ENCODE data around the gene CUL4B. TPM values are rescaled to one million over a fixed set of nuclear protein-coding genes. Genes with fewer than 3 reads are reported as not detected.

Gene CUL4B
- total RNA-seq, 1 experiment from 2014 or later, result 29.5 TPM

DNA sequence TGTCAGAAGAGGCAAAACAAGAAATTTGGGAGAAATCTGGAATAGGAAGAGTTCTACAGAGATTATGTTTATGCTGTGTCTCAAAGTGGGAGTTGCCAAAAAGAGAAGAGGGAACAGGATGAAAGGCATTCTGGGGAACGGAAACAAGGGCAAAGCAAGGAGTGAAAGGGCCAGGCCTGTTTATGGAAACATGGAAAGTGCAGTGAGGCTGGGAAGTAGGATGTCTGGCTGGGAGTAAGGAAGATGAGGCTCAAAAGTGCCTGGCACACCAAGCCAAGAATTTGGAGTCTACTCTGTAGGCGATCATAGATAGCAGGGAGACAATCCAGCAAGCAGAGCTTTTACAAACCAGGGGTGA lies 1.8 kb upstream of the CUL4B start:
- intact Hi-C loops (cut with micrococcal nuclease), result no loop called here
- H3K4me3 Mint-ChIP-seq (ENCODE audit: unreplicated experiment), result no peak overlapping the region
- H3K4me1 Mint-ChIP-seq (ENCODE audit: insufficient read depth, unreplicated experiment), result peaks cover 6% of the 10 kb centered on the region
- TF ChIP-seq, protein P1, sequence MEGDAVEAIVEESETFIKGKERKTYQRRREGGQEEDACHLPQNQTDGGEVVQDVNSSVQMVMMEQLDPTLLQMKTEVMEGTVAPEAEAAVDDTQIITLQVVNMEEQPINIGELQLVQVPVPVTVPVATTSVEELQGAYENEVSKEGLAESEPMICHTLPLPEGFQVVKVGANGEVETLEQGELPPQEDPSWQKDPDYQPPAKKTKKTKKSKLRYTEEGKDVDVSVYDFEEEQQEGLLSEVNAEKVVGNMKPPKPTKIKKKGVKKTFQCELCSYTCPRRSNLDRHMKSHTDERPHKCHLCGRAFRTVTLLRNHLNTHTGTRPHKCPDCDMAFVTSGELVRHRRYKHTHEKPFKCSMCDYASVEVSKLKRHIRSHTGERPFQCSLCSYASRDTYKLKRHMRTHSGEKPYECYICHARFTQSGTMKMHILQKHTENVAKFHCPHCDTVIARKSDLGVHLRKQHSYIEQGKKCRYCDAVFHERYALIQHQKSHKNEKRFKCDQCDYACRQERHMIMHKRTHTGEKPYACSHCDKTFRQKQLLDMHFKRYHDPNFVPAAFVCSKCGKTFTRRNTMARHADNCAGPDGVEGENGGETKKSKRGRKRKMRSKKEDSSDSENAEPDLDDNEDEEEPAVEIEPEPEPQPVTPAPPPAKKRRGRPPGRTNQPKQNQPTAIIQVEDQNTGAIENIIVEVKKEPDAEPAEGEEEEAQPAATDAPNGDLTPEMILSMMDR (IDR thresholded peaks at IDR 0.05; ENCODE audit: unreplicated experiment), result no peak
- peaks cover 13% of the 10 kb centered on the region for H3K27me3 Mint-ChIP-seq (ENCODE audit: insufficient read depth, unreplicated experiment)
- no TSS peak for BruUV-seq (replicated peaks)
- CTCF ChIA-PET, result interaction anchor here (1.2 kb wide), 1 partner anchor 41 kb away, joined by 4 read pairs; the partner anchor contains the start of gene MCTS1
- no peaks in the 10 kb centered on the region for H3K9me3 Mint-ChIP-seq (ENCODE audit: unreplicated experiment)
- POLR2A ChIA-PET, result interaction anchor here (0.5 to 6.7 kb wide), 6 partner anchors 8 to 63 kb away, joined by 3 to 148 read pairs (median 4); partner anchors contain the start of gene MCTS1
- no peak overlapping the region for H3K27ac Mint-ChIP-seq (ENCODE audit: low read depth, unreplicated experiment)
- DNase-seq (ENCODE audit: unreplicated experiment), result no peak
- peaks cover 13% of the 10 kb centered on the region for H3K36me3 Mint-ChIP-seq (ENCODE audit: insufficient read depth, unreplicated experiment)

DNA sequence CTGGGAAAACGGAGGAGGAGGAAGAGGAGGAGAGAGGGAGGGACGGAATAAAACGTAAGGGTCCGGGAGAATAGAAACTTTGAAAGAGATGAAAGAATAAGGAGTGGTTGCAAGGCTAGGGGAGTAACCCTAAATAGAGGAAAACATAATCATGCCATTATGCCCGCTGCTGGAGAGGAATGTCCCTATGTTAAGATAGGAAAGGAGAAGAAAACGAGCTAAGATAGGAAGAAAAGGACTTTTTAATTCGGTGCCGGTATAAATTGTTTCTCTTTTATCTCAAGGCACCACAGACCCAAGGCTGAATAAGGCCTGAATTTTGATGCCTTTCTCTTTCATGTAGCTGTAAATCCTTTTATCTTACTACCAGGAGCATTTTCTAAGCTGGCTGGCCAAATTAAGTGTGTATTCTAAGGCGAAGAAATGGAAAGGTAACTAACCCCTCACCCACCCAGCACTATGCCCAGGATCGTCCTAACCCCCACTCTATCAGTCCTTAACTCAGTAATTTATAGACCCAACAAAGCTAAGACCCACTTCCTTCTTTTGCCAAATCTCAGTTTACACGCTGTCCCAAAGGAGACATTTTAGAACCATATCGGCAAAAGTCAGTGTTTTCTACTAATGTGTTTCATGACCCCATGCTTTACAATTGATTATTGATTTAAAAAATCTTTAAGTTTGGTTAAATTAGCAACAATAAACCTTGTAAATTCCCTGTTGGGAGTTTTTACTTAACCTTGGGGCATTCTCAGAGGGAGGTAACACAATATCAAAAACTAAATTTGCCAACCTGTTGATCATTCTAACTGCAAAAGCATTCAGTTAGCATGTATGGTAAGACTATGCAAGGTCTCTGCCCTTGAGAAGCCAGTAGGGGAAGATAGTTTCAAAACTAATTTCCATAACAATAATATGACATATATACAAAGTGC lies 1.1 kb upstream of the CUL4B start:
- peaks cover 6% of the 10 kb centered on the region for H3K4me1 Mint-ChIP-seq (ENCODE audit: insufficient read depth, unreplicated experiment)
- peak overlapping the region; percentile 72 for H3K4me3 Mint-ChIP-seq (ENCODE audit: unreplicated experiment)
- TF ChIP-seq, protein P1 (IDR thresholded peaks at IDR 0.05; ENCODE audit: unreplicated experiment), result no peak
- H3K27ac Mint-ChIP-seq (ENCODE audit: low read depth, unreplicated experiment), result peak overlapping the region; percentile 36
- H3K27me3 Mint-ChIP-seq (ENCODE audit: insufficient read depth, unreplicated experiment), result peaks cover 13% of the 10 kb centered on the region
- CTCF ChIA-PET, result interaction anchor here (1.2 kb wide), 1 partner anchor 42 kb away, joined by 4 read pairs; the partner anchor contains the start of gene MCTS1
- H3K36me3 Mint-ChIP-seq (ENCODE audit: insufficient read depth, unreplicated experiment), result peaks cover 20% of the 10 kb centered on the region
- POLR2A ChIA-PET, result interaction anchor here (0.5 to 6.7 kb wide), 13 partner anchors 12 to 956 kb away, joined by 3 to 148 read pairs (median 4); partner anchors contain the start of genes C1GALT1C1, MCTS1 and NKRF
- H3K9me3 Mint-ChIP-seq (ENCODE audit: unreplicated experiment), result no peaks in the 10 kb centered on the region
- intact Hi-C loops (cut with micrococcal nuclease), result no loop called here
- BruUV-seq (replicated peaks), result TSS peak; percentile 92
- DNase-seq (ENCODE audit: unreplicated experiment), result no peak

DNA sequence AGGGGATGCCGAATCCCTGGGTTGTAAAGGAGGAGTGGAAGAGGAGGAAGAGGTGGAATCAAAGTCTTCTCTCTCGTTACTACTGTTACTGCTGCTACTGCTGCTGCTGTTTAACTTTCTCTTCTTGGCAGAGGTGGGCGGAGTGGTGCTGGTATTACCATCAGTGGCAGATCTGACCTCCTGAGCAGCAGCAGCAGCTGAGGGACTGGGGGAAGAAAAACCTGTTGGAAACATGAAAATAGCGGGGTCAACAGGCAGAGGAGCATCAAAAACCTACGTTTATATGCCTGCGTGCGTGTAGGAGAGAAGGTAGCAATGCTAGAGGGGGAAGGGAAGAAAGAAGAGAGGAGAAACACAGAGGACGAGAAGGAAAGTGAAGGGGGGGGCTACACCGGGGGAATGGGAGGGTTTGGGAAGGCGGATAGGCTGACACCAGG lies 339 bp downstream of the CUL4B start:
- Mint-ChIP-seq H3K4me1 (ENCODE audit: insufficient read depth, unreplicated experiment) (peaks cover 6% of the 10 kb centered on the region), H3K9me3 (ENCODE audit: unreplicated experiment) (no peaks in the 10 kb centered on the region), H3K4me3 (ENCODE audit: unreplicated experiment) (peak overlapping the region; percentile 72), H3K27me3 (ENCODE audit: insufficient read depth, unreplicated experiment) (peaks cover 13% of the 10 kb centered on the region), H3K36me3 (ENCODE audit: insufficient read depth, unreplicated experiment) (peaks cover 24% of the 10 kb centered on the region), H3K27ac (ENCODE audit: low read depth, unreplicated experiment) (peak overlapping the region; percentile 36)
- intact Hi-C loops (cut with micrococcal nuclease), result loop anchor here (1.0 kb wide), 1 partner anchor 44 kb away; the partner anchor contains the start of gene MCTS1
- TF ChIP-seq, protein P1 (IDR thresholded peaks at IDR 0.05; ENCODE audit: unreplicated experiment), result no peak
- ChIA-PET CTCF (interaction anchor here (0.6 to 1.3 kb wide), 2 partner anchors 44 to 300 kb away, joined by 3 to 5 read pairs; no protein-coding TSS in a partner anchor), POLR2A (interaction anchor here (0.5 to 6.7 kb wide), 17 partner anchors 11 to 1324 kb away, joined by 3 to 148 read pairs (median 4); partner anchors contain the start of genes C1GALT1C1, MCTS1 and ZBTB33)
- no TSS peak for BruUV-seq (replicated peaks)
- no peak for DNase-seq (ENCODE audit: unreplicated experiment)

DNA sequence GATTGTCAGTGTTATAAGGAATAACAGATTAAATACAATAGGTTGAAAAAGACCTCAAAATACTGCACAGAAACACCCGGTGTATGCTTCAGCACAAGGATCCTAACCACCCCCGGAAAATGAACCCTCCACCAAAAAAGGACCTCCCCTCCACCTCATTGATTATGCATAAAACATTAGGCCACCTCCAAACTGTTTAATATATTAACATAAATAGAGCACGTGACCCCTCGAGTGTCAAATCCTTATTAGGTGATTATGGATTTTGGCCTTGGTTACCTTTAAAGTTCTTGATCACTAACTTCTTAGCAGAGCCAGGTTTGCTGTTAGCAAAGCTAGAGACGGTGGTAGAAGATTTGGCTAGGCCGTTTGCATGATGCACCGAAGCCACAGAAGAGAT lies 958 bp downstream of the CUL4B start:
- POLR2A ChIA-PET, result interaction anchor here (0.5 to 6.7 kb wide), 11 partner anchors 10 to 1323 kb away, joined by 3 to 148 read pairs (median 6); partner anchors contain the start of genes C1GALT1C1, MCTS1 and ZBTB33

More for the DNA sequence above, 958 bp downstream of the CUL4B start:
- H3K27me3 Mint-ChIP-seq (ENCODE audit: insufficient read depth, unreplicated experiment), result peaks cover 13% of the 10 kb centered on the region
- CTCF ChIA-PET, result interaction anchor here (0.6 to 1.3 kb wide), 2 partner anchors 45 to 299 kb away, joined by 3 to 5 read pairs; no protein-coding TSS in a partner anchor
- H3K4me3 Mint-ChIP-seq (ENCODE audit: unreplicated experiment), result peak overlapping the region; percentile 72
- BruUV-seq (replicated peaks), result no TSS peak
- peak; percentile 47 for DNase-seq (ENCODE audit: unreplicated experiment)
- intact Hi-C loops (cut with micrococcal nuclease), result loop anchor here (1.0 kb wide), 1 partner anchor 44 kb away; the partner anchor contains the start of gene MCTS1
- peak overlapping the region; percentile 36 for H3K27ac Mint-ChIP-seq (ENCODE audit: low read depth, unreplicated experiment)
- TF ChIP-seq, protein P1 (IDR thresholded peaks at IDR 0.05; ENCODE audit: unreplicated experiment), result no peak
- H3K36me3 Mint-ChIP-seq (ENCODE audit: insufficient read depth, unreplicated experiment), result peaks cover 26% of the 10 kb centered on the region
- peaks cover 6% of the 10 kb centered on the region for H3K4me1 Mint-ChIP-seq (ENCODE audit: insufficient read depth, unreplicated experiment)
- H3K9me3 Mint-ChIP-seq (ENCODE audit: unreplicated experiment), result no peaks in the 10 kb centered on the region
